ENCODE data around the gene ZGPAT.

DNA sequence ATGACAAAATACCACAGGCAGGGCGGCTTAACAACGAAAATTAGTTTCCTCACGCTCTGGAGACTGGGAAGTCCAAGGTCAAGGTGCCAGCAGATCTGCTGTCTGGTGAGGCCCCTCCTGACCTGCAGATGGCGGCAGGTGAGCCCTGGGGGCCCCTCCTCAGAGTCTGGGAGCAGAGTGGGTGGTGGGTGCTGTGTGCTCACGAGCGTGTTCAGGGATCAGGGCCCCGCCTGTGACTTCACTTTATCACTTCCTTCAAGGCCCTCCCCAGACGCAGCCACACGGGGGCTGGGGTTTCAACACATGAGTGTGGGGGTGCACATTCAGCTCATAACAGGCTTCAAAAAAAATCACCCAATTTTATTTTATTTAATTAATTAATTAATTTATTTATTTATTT, 71.0 kb downstream of the ZGPAT start:
- TF ChIP-seq, protein P1, sequence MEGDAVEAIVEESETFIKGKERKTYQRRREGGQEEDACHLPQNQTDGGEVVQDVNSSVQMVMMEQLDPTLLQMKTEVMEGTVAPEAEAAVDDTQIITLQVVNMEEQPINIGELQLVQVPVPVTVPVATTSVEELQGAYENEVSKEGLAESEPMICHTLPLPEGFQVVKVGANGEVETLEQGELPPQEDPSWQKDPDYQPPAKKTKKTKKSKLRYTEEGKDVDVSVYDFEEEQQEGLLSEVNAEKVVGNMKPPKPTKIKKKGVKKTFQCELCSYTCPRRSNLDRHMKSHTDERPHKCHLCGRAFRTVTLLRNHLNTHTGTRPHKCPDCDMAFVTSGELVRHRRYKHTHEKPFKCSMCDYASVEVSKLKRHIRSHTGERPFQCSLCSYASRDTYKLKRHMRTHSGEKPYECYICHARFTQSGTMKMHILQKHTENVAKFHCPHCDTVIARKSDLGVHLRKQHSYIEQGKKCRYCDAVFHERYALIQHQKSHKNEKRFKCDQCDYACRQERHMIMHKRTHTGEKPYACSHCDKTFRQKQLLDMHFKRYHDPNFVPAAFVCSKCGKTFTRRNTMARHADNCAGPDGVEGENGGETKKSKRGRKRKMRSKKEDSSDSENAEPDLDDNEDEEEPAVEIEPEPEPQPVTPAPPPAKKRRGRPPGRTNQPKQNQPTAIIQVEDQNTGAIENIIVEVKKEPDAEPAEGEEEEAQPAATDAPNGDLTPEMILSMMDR (IDR thresholded peaks at IDR 0.05), result no peak
- TF ChIP-seq EP300 (IDR thresholded peaks at IDR 0.05; ENCODE audit: low read depth) (no peak), POLR2A (IDR thresholded peaks at IDR 0.05) (no peak), POLR2AphosphoS5 (IDR thresholded peaks at IDR 0.05) (no peak)

Data from transverse colon (tissue), 4 donors.